ENCODE measurements around the gene ITPR2. TPM values are rescaled to one million over a fixed set of nuclear protein-coding genes. Genes with fewer than 3 reads are reported as not detected.
"Not testable (repeated sequence)": the region's sequence is repeated elsewhere in the genome, so short reads cannot be mapped to it uniquely, and the experiment has no call there.

ITPR2 gene
- total RNA-seq, 1 experiment from 2014 or later, result 4.9 TPM

DNA sequence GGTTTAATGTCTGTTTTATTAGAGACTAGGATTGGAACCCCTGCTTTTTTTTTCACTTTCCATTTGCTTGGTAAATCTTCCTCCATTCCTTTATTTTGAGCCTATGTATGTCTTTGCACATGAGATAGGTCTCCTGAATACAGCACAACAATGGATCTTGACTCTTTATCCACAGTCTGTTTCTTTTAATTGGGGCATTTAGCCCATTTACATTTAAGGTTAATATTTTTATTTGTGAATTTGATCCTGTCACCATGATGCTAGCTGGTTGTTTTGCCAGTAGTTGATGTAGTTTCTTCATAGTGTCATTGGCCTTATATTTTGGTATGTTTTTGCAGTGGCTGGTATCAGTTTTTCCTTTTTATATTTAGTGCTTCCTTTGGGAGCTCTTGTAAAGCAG, 518.9 kb downstream of the ITPR2 start:
- not testable (repeated sequence) for DNase-seq (ENCODE audit: low read depth)

DNA sequence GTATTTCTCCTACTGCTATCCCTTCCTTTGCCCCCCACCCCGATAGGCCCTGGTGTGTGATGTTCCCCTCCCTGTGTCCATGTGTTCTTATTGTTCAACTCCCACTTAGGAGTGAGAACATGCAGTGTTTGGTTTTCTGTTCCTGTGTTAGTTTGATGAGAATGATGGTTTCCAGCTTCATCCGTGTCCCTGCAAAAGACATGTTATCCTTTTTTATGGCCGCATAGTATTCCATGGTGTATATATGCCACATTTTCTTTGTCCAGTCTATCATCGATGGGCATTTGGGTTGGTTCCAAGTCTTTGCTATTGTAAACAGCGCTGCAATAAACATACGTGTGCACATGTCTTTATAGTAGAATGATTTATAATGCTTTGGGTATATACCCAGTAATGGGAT, 522.5 kb downstream of the ITPR2 start:
- not testable (repeated sequence) for DNase-seq (ENCODE audit: low read depth)

- no peak for DNase-seq (ENCODE audit: low read depth)
These were observed 523.4 kb downstream of the ITPR2 start for GRCh38 chr12:26309634-26310033.

- DNase-seq (ENCODE audit: low read depth), result no peak
These were observed 528.7 kb downstream of the ITPR2 start for GRCh38 chr12:26304273-26304672.

GRCh38 chr12:26303418-26303817, 529.6 kb downstream of the ITPR2 start:
- no peak for DNase-seq (ENCODE audit: low read depth)

DNA sequence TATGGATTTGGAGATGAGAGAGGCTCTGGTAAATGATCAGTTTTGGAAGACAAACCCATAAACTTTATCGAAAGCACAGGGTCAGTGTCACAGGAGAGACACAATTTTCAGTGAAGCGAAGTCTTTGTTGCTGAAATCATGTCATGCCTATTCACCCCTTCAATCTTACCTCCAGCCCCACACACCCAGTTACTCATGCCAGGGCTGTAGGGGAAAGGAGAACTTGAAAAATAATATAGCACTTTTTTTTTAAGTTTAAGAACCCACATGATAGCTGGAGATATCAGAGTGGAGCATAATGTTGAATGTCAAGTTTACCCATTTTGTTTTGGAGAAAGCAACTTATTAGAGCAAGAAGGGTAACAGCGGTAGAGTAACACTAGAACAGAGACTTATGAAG, 530.2 kb downstream of the ITPR2 start:
- no peak for DNase-seq (ENCODE audit: low read depth)

DNA sequence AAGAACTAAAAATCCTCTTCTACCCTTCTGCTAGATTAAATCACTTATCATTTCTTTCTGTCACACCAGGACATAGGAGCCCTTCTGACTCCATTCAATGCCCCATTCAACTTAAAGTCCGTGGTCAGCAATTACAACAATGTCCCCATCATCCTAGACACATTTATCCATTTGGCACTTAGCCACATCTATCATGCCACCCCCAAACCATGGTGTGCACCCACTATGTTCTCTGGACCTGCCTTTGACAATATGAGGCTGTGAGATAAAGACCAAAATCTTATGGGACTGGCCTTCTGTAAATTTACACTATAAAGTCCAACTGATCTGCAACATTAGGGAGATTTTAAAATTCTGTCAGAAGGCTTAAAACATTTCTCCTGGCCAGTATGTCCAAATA, 533.2 kb downstream of the ITPR2 start:
- no peak for DNase-seq (ENCODE audit: low read depth)

- peak; percentile 91 for DNase-seq (ENCODE audit: low read depth)
These were observed 534.0 kb downstream of the ITPR2 start for GRCh38 chr12:26298785-26299621.

- no peak for DNase-seq (ENCODE audit: low read depth)
These were observed 535.5 kb downstream of the ITPR2 start for GRCh38 chr12:26297396-26298070.

GRCh38 chr12:26295001-26295400, 538.0 kb downstream of the ITPR2 start:
- DNase-seq (ENCODE audit: low read depth), result no peak

- DNase-seq (ENCODE audit: low read depth), result peak; percentile 61
These were observed 539.4 kb downstream of the ITPR2 start for GRCh38 chr12:26293612-26294011.

- DNase-seq (ENCODE audit: low read depth), result peak; percentile 53
These were observed 540.4 kb downstream of the ITPR2 start for GRCh38 chr12:26292596-26292995.

DNA sequence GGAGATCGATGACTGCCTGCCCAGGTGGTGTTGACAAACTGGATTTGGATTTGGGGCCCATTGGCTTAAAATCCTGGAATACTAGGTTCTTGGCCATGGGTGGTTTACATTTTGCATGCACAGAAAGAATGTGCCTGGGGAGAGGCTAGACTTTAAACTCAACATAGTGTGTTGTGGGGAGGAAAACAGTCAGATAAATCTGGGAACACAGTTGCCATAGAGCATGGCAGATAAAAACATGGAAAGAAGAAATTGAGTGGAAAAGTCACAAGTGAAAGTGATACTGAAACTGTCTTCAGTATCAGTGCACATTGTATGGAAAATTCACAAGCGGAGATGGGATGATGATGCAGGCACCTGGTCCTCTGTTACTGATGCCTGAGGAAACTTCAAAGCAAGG, 542.4 kb downstream of the ITPR2 start:
- no peak for DNase-seq (ENCODE audit: low read depth)

DNA sequence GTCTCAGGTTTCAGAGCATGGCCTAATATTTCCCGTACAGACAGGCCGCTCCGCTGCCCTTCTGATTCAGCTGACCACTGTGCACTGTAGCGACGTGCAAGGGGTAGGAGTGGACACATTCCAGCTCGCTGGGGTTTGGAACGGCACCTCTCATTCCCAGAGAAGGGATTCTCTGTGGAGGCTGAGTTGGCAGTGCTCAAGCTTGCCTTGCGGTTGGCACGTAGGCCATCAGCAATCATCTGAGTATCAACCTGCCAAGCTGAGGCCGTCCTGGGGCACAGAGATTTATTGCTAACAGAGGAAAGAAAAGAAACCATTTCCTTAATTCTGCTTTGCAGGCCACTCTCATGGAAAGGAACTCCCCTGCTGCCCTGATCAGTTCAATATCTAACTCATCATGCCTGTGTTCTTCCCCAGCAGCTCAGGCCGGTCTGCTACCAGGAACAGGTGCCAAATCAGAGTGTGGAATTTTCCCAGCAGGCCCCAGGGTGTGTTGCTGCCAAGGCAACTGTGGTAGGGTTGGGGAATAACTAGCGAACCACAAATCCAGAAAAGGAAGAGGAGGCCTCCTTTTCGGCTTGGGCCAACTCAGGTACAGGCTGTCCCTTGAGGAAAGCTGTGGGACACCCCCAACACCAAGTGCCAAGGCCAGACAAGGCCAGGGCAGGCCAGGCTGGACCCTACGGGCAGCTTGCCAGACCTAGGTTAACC, 545.2 kb downstream of the ITPR2 start:
- DNase-seq (ENCODE audit: low read depth), result no peak

Small RNA genes within 50 kb of the gene (small RNA-seq; reads per million reads assigned to genes)
- not detected for gene RNA5SP354

Other genes starting within 250 kb of the ITPR2 start
- gene INTS13, start 104.8 kb upstream of the ITPR2 start, total RNA-seq (2014; rRNA removed; shearing (Covaris generic)), result 49.8 and 50.9 TPM in 2 replicates
- gene FGFR1OP2, start 105.3 kb upstream of the ITPR2 start, total RNA-seq (2014; rRNA removed; shearing (Covaris generic)), result 49.4 and 56.5 TPM in 2 replicates
- 136 and 144 TPM in 2 replicates for gene TM7SF3, start 181.2 kb upstream of the ITPR2 start, total RNA-seq (2014; rRNA removed; shearing (Covaris generic))
- gene MED21, start 189.4 kb upstream of the ITPR2 start, total RNA-seq (2014; rRNA removed; shearing (Covaris generic)), result 52.8 and 59.8 TPM in 2 replicates
- gene C12orf71, start 249.4 kb upstream of the ITPR2 start, total RNA-seq (2014; rRNA removed; shearing (Covaris generic)), result not detected in 2 replicates